SU-DHL-6 (cell line): ENCODE results near the gene ASH1L.

Experiments used
- H2AFZ ChIP-seq: fragments of 200-600 bp; sonication (generic); 2 replicates; pipeline ENCODE4 v1.6.1; 2014; ENCODE audit warnings: low read depth, mild to moderate bottlenecking, moderate library complexity, mixed read lengths, antibody characterized with exemption, low read length; ENCODE audit not compliant: severe bottlenecking
- H3F3A ChIP-seq: fragments of 200-600 bp; shearing (Covaris generic); 2 replicates; pipeline ENCODE4 v1.6.0; 2016; ENCODE audit warnings: antibody characterized with exemption, mild to moderate bottlenecking; ENCODE audit not compliant: insufficient read depth
- H3K27ac ChIP-seq: fragments of 200-600 bp; sonication (generic); 2 replicates; pipeline ENCODE4 v1.5.1; 2016; ENCODE audit warnings: low read depth, mild to moderate bottlenecking, low read length, moderate library complexity, mixed read lengths
- H3K27me3 ChIP-seq: fragments of 200-600 bp; sonication (generic), shearing (Covaris generic); 2 replicates; pipeline ENCODE4 v1.6.0; 2014; ENCODE audit warnings: mild to moderate bottlenecking, low read length
- H3K36me3 ChIP-seq: fragments of 200-600 bp; sonication (generic); 2 replicates; pipeline ENCODE4 v1.6.1; 2014; ENCODE audit warnings: mild to moderate bottlenecking, low read length, mixed read lengths
- H3K4me2 ChIP-seq: fragments of 300-600, 200-600 bp; shearing (Covaris generic), sonication (generic); 2 replicates; pipeline ENCODE4 v1.6.0; 2014; ENCODE audit warnings: low read length, low read depth, mild to moderate bottlenecking; ENCODE audit not compliant: poor library complexity, severe bottlenecking
- H3K4me3 ChIP-seq: fragments of 200-600 bp; sonication (generic); 2 replicates; pipeline ENCODE4 v1.5.1; 2014; ENCODE audit warnings: antibody characterized with exemption, low read length, mild to moderate bottlenecking, mixed read lengths; ENCODE audit not compliant: insufficient read depth, poor library complexity, severe bottlenecking
- H3K79me2 ChIP-seq: fragments of 200-600 bp; sonication (generic); 2 replicates; pipeline ENCODE4 v1.6.1; 2014; ENCODE audit warnings: mild to moderate bottlenecking, low read length, moderate library complexity; ENCODE audit not compliant: insufficient read depth
- H3K9ac ChIP-seq: fragments of 200-600 bp; sonication (generic); 2 replicates; pipeline ENCODE4 v1.7.0; 2014; ENCODE audit warnings: mild to moderate bottlenecking, low read length
- H3K9me2 ChIP-seq: fragments of 200-600 bp; sonication (generic); replicated peaks from 2 replicates; pipeline ENCODE4 v1.6.1; 2014; ENCODE audit warnings: low read length; ENCODE audit not compliant: insufficient read depth
- H3K9me3 ChIP-seq: fragments of 200-600 bp; sonication (generic); 2 replicates; pipeline ENCODE4 v1.6.1; 2014; ENCODE audit warnings: low read length, mixed read lengths; ENCODE audit not compliant: insufficient read depth
- H4K20me1 ChIP-seq: fragments of 200-600 bp; sonication (generic); 2 replicates; pipeline ENCODE4 v1.6.1; 2014; ENCODE audit warnings: low read depth, mild to moderate bottlenecking, antibody characterized with exemption, low read length, moderate library complexity, mixed read lengths
- CTCF ChIP-seq: fragments of 200-600 bp; sonication (generic); IDR thresholded peaks from one replicate; pipeline ENCODE4 v1.5.1; 2017; ENCODE audit warnings: antibody characterized with exemption, mild to moderate bottlenecking, low read length, moderate library complexity; ENCODE audit not compliant: insufficient read depth, poor library complexity, severe bottlenecking
- EZH2phosphoT487 ChIP-seq: fragments of 200-600 bp; sonication (generic), shearing (Covaris generic); conservative IDR thresholded peaks from 2 replicates; pipeline ENCODE4 v1.6.1; 2018; ENCODE audit warnings: mild to moderate bottlenecking, antibody characterized with exemption, low read length, moderate library complexity, mixed read lengths

The ASH1L gene

GRCh38 chr1:155526356-155526755 lies 36.2 kb downstream of the ASH1L start:
- Histone ChIP-seq H2AFZ (no peak overlapping the region), H3F3A (peaks cover 25% of the 10 kb centered on the region), H3K4me3 (no peak overlapping the region), H3K9ac (no peak overlapping the region), H4K20me1 (peaks cover 8% of the 10 kb centered on the region; the same call in 1 of the 2 replicates), H3K27ac (no peak overlapping the region), H3K9me2 (no peaks in the 10 kb centered on the region), H3K36me3 (no peaks in the 10 kb centered on the region), H3K27me3 (no peaks in the 10 kb centered on the region), H3K9me3 (no peaks in the 10 kb centered on the region), H3K79me2 (peaks cover 100% of the 10 kb centered on the region), H3K4me2 (no peak overlapping the region)
- TF ChIP-seq EZH2phosphoT487 = no peak
- no peak for TF ChIP-seq CTCF

- Histone ChIP-seq H3K79me2 (peaks cover 98% of the 10 kb centered on the region), H3F3A (0 out of 2 replicates have a peak, but pooled peaks cover 14% of the 10 kb centered on the region), H3K36me3 (peaks cover 10% of the 10 kb centered on the region; the same call in 1 of the 2 replicates), H3K4me3 (no peak overlapping the region), H3K9me2 (no peaks in the 10 kb centered on the region), H3K27me3 (no peaks in the 10 kb centered on the region), H3K9me3 (no peaks in the 10 kb centered on the region), H3K27ac (no peak overlapping the region), H3K4me2 (no peak overlapping the region), H3K9ac (no peak overlapping the region), H2AFZ (no peak overlapping the region), H4K20me1 (peaks cover 4% of the 10 kb centered on the region; the same call in 1 of the 2 replicates)
- TF ChIP-seq EZH2phosphoT487 (no peak), CTCF (no peak)
Observed at GRCh38 chr1:155522069-155522468, 40.5 kb downstream of the ASH1L start.

GRCh38 chr1:155518484-155518883 lies 44.1 kb downstream of the ASH1L start:
- H3K9ac ChIP-seq = no peak overlapping the region
- peaks cover 10% of the 10 kb centered on the region; the same call in 1 of the 2 replicates for H3K36me3 ChIP-seq
- no peak overlapping the region for H3K4me2 ChIP-seq
- peaks cover 18% of the 10 kb centered on the region; the same call in 1 of the 2 replicates for H3F3A ChIP-seq
- H2AFZ ChIP-seq = no peak overlapping the region
- TF ChIP-seq CTCF = no peak
- no peak for TF ChIP-seq EZH2phosphoT487
- no peaks in the 10 kb centered on the region for H3K27me3 ChIP-seq
- H3K27ac ChIP-seq = peak overlapping the region; percentile 19; the same call in 1 of the 2 replicates
- H3K9me2 ChIP-seq = no peaks in the 10 kb centered on the region
- H3K4me3 ChIP-seq = no peak overlapping the region
- H4K20me1 ChIP-seq = peaks cover 9% of the 10 kb centered on the region
- no peaks in the 10 kb centered on the region for H3K9me3 ChIP-seq
- H3K79me2 ChIP-seq = peaks cover 96% of the 10 kb centered on the region
